Kidney epithelial cell (primary cell): ENCODE measurements around the gene KCP. TPM values are rescaled to one million over a fixed set of nuclear protein-coding genes. Genes with fewer than 3 reads are reported as not detected.

Experiments
- DNase-seq: peaks from one replicate; pipeline ENCODE4 v3.0.0-alpha.2; 2010; ENCODE audit warnings: low read depth
- H3K27me3 ChIP-seq: 2 replicates; pipeline ENCODE4 v1.6.0; 2011; ENCODE audit warnings: low read length; ENCODE audit not compliant: control insufficient read depth, insufficient read depth
- H3K36me3 ChIP-seq: 2 replicates; pipeline ENCODE4 v1.5.1; 2011; ENCODE audit warnings: low read length; ENCODE audit not compliant: control insufficient read depth, insufficient read depth
- H3K4me3 ChIP-seq: 2 replicates; pipeline ENCODE4 v1.5.1; 2011; ENCODE audit warnings: low read depth, mild to moderate bottlenecking, control low read depth, low read length
- CTCF ChIP-seq: IDR thresholded peaks from 2 replicates; pipeline ENCODE4 v1.5.1; 2011; ENCODE audit warnings: mild to moderate bottlenecking, moderate library complexity, low read length, control low read depth, inconsistent platforms; ENCODE audit not compliant: insufficient read depth, poor library complexity, severe bottlenecking
- total RNA-seq: library from RNA; depleted of rRNA; stranded (reverse); fragments of >200 nt; gene quantifications from 2 replicates; pipeline ENCODE4 v1.2.3, GENCODE V29; 2015

KCP gene
- 1.3 and 1.4 TPM in 2 replicates for total RNA-seq

GRCh38 chr7:128910569-128910945 is at the start of gene KCP:
Gene KCP, minus strand, starts transcription at chr7:128910709. Its CDS starts 33 bp downstream, at chr7:128910676.
- no peak for DNase-seq
- no peak for TF ChIP-seq CTCF
- peaks cover 21% of the 10 kb centered on the region for H3K27me3 ChIP-seq
- peak within 1 kb of the TSS; percentile 47 for H3K4me3 ChIP-seq
- H3K36me3 ChIP-seq: no peaks in the 10 kb centered on the region

- no peak overlapping the region for H3K4me3 ChIP-seq
- TF ChIP-seq CTCF: no peak
- no peak for DNase-seq
- H3K27me3 ChIP-seq: no peaks in the 10 kb centered on the region
- peaks cover 4% of the 10 kb centered on the region for H3K36me3 ChIP-seq
These were observed 48.8 kb upstream of the KCP start for GRCh38 chr7:128959296-128959695.

- no peak for TF ChIP-seq CTCF
- no peak for DNase-seq
- Histone ChIP-seq H3K36me3 (peaks cover 4% of the 10 kb centered on the region), H3K4me3 (no peak overlapping the region), H3K27me3 (no peaks in the 10 kb centered on the region)
These were observed 45.5 kb upstream of the KCP start for GRCh38 chr7:128955981-128956380.

GRCh38 chr7:128954830-128955802 is 44.6 kb upstream of the KCP start:
- Histone ChIP-seq H3K4me3 (no peak overlapping the region), H3K27me3 (no peaks in the 10 kb centered on the region), H3K36me3 (peaks cover 4% of the 10 kb centered on the region)
- no peak for DNase-seq
- TF ChIP-seq CTCF: no peak

- no peak for DNase-seq
- no peak for TF ChIP-seq CTCF
- Histone ChIP-seq H3K4me3 (no peak overlapping the region), H3K36me3 (peaks cover 4% of the 10 kb centered on the region), H3K27me3 (no peaks in the 10 kb centered on the region)
These were observed 43.6 kb upstream of the KCP start for GRCh38 chr7:128954150-128954549.
